ENCODE measurements around the gene TNFAIP8L2.
"Not testable (repeated sequence)": the region's sequence is repeated elsewhere in the genome, so short reads cannot be mapped to it uniquely, and the experiment has no call there.

Gene TNFAIP8L2

DNA sequence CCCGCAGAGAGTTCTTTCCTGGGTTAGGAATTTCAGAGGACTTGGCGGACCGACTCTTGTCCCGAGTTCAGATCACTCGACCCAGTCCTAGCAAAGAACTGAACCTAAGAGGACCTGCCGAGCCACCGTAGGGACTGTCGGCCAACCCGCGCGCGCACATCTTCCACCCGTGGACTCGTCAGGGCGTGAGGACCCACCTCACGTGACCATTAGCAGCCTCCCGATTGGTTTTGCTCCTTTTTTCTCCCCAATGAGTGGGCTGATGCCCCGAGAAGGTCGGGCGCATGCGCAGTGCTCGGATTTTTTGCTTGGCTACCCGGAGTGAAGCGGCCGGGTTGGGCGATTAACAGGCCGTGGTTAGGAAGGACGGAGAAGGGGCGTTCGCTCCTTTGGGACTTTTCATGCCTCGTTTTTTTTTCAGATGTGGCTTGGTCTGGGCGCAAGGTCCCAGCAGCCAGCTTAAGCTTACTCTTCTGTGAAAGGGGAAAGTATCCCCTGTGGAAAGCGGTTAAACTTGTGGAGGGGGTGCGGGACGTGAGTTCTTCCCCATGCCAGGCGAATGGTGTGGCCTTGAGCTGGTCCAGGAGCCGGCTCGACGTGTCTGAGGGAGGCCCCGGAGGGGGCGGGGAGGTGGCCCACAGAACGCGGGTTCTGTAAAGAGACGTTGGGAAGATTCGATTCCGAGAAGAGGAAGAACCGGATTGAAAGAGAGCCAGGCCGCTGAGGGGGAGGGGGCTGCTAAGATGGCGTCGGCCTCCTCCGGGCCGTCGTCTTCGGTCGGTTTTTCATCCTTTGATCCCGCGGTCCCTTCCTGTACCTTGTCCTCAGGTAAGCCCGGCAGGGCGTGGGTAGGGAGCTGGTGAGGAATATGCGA, 42.0 kb downstream of the TNFAIP8L2 start, which contains the start of gene PIP5K1A:
Gene PIP5K1A (plus strand): TSS at position 299 of the 874 bp plus-strand sequence. CDS start 445 bp downstream, at position 744.
- peaks cover 50% of the 10 kb centered on the region for H3K79me2 ChIP-seq (ENCODE audit: insufficient read depth, low read length)
- TF ChIP-seq EZH2 (IDR thresholded peaks at IDR 0.05; ENCODE audit: borderline replicate concordance, low read depth, low read length, severe bottlenecking) = no peak
- H3K4me1 ChIP-seq (ENCODE audit: insufficient read depth, low read length) = peaks cover 37% of the 10 kb centered on the region
- peaks cover 23% of the 10 kb centered on the region for H3K36me3 ChIP-seq (ENCODE audit: insufficient read depth, low read length)
- peak within 1 kb of the TSS; percentile 75 for H3K9ac ChIP-seq (ENCODE audit: low read depth, low read length)
- peak within 1 kb of the TSS; percentile 84 for H2AFZ ChIP-seq (ENCODE audit: low read depth, low read length)
- peak within 1 kb of the TSS; percentile 75 for H3K4me2 ChIP-seq (ENCODE audit: insufficient read depth, low read length)
- H3K27me3 ChIP-seq (ENCODE audit: insufficient read depth, low read length, poor library complexity) = no peaks in the 10 kb centered on the region
- no peaks in the 10 kb centered on the region for H3K9me3 ChIP-seq (ENCODE audit: insufficient read depth, low read length, severe bottlenecking)
- peak within 1 kb of the TSS; percentile 93 for H3K27ac ChIP-seq (ENCODE audit: low read length)
- peak within 1 kb of the TSS; percentile 98 for H3K4me3 ChIP-seq (ENCODE audit: low read depth in 1 of 2, low read length in 2 of 2)
- peak; percentile 98 for DNase-seq
- peak; percentile 93 for ATAC-seq (ENCODE audit: insufficient read depth, low read depth)
- peaks cover 28% of the 10 kb centered on the region; the same call in 1 of the 2 replicates for H4K20me1 ChIP-seq (ENCODE audit: insufficient read depth, low read length)

- ATAC-seq (ENCODE audit: insufficient read depth, low read depth) = no peak
- H3K36me3 ChIP-seq (ENCODE audit: insufficient read depth, low read length) = peaks cover 36% of the 10 kb centered on the region
- peak overlapping the region; percentile 98 for H3K4me3 ChIP-seq (ENCODE audit: low read depth in 1 of 2, low read length in 2 of 2)
- no peak for TF ChIP-seq EZH2 (IDR thresholded peaks at IDR 0.05; ENCODE audit: borderline replicate concordance, low read depth, low read length, severe bottlenecking)
- TF ChIP-seq, protein P1, sequence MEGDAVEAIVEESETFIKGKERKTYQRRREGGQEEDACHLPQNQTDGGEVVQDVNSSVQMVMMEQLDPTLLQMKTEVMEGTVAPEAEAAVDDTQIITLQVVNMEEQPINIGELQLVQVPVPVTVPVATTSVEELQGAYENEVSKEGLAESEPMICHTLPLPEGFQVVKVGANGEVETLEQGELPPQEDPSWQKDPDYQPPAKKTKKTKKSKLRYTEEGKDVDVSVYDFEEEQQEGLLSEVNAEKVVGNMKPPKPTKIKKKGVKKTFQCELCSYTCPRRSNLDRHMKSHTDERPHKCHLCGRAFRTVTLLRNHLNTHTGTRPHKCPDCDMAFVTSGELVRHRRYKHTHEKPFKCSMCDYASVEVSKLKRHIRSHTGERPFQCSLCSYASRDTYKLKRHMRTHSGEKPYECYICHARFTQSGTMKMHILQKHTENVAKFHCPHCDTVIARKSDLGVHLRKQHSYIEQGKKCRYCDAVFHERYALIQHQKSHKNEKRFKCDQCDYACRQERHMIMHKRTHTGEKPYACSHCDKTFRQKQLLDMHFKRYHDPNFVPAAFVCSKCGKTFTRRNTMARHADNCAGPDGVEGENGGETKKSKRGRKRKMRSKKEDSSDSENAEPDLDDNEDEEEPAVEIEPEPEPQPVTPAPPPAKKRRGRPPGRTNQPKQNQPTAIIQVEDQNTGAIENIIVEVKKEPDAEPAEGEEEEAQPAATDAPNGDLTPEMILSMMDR (IDR thresholded peaks at IDR 0.05; ENCODE audit: borderline replicate concordance, extremely low read depth, low read length, poor library complexity, severe bottlenecking) = no peak
- no peak overlapping the region for H2AFZ ChIP-seq (ENCODE audit: low read depth, low read length)
- peaks cover 38% of the 10 kb centered on the region; the same call in 1 of the 2 replicates for H4K20me1 ChIP-seq (ENCODE audit: insufficient read depth, low read length)
- H3K9me3 ChIP-seq (ENCODE audit: insufficient read depth, low read length, severe bottlenecking) = no peaks in the 10 kb centered on the region
- H3K27ac ChIP-seq (ENCODE audit: low read length) = peak overlapping the region; percentile 93
- H3K4me1 ChIP-seq (ENCODE audit: insufficient read depth, low read length) = peaks cover 37% of the 10 kb centered on the region
- H3K9ac ChIP-seq (ENCODE audit: low read depth, low read length) = peak overlapping the region; percentile 75
- H3K4me2 ChIP-seq (ENCODE audit: insufficient read depth, low read length) = peak overlapping the region; percentile 75
- H3K79me2 ChIP-seq (ENCODE audit: insufficient read depth, low read length) = peaks cover 66% of the 10 kb centered on the region
- no peak for DNase-seq
- no peaks in the 10 kb centered on the region for H3K27me3 ChIP-seq (ENCODE audit: insufficient read depth, low read length, poor library complexity)
These were observed 43.6 kb downstream of the TNFAIP8L2 start for GRCh38 chr1:151199873-151200581.

GRCh38 chr1:151205381-151205965, 49.0 kb downstream of the TNFAIP8L2 start:
- not testable (repeated sequence) for H3K27me3 ChIP-seq (ENCODE audit: insufficient read depth, low read length, poor library complexity); H3K9me3 ChIP-seq (ENCODE audit: insufficient read depth, low read length, severe bottlenecking); H3K4me3 ChIP-seq (ENCODE audit: low read depth in 1 of 2, low read length in 2 of 2); H3K9ac ChIP-seq (ENCODE audit: low read depth, low read length); H2AFZ ChIP-seq (ENCODE audit: low read depth, low read length); H3K4me2 ChIP-seq (ENCODE audit: insufficient read depth, low read length); DNase-seq; H3K27ac ChIP-seq (ENCODE audit: low read length); ATAC-seq (ENCODE audit: insufficient read depth, low read depth)
- peaks cover 96% of the 10 kb centered on the region for H3K79me2 ChIP-seq (ENCODE audit: insufficient read depth, low read length)
- H3K36me3 ChIP-seq (ENCODE audit: insufficient read depth, low read length) = peaks cover 82% of the 10 kb centered on the region
- peaks cover 13% of the 10 kb centered on the region; the same call in 1 of the 2 replicates for H3K4me1 ChIP-seq (ENCODE audit: insufficient read depth, low read length)
- peaks cover 40% of the 10 kb centered on the region; the same call in 1 of the 2 replicates for H4K20me1 ChIP-seq (ENCODE audit: insufficient read depth, low read length)

All from DND-41 (cell line).